Heart right ventricle (tissue), 16 donors: Measurements from ENCODE around the gene MCRS1. TPM values are rescaled to one million over a fixed set of nuclear protein-coding genes. Genes with fewer than 3 reads are reported as not detected.
A peak's percentile ranks its signal among the peaks of the same experiment; 100 is the strongest.

Experiments used
- ATAC-seq, 8 donors: fragments of 200-7000 bp; cut with Tn5 transposase; one replicate each; pipeline ENCODE4 v1.9.1; 2020; ENCODE audit warnings: mild to moderate bottlenecking in 8 of 8, moderate library complexity in 8 of 8, moderate number of reproducible peaks in 1 of 8
- DNase-seq, 2 donors: peaks; one replicate each; pipeline ENCODE4 v3.0.0-alpha.2; 2020
- H3K27ac ChIP-seq, 10 donors: fragments of 200-600 bp; sonication (generic) in 2 of 10; one replicate each; pipeline versions ENCODE4 v1.5.0 to v1.8.0; 2020 to 2022; ENCODE audit warnings: mild to moderate bottlenecking in 3 of 10
- H3K27me3 ChIP-seq, 7 donors: fragments of 200-600 bp; one replicate each; pipeline ENCODE4 v1.8.0; 2021 to 2022; ENCODE audit warnings: mild to moderate bottlenecking in 2 of 7
- H3K36me3 ChIP-seq, 9 donors: fragments of 200-600 bp; sonication (generic) in 1 of 9; one replicate each; pipeline versions ENCODE4 v1.5.0 to v1.8.0; 2020 to 2022; ENCODE audit warnings: mild to moderate bottlenecking in 2 of 9
- H3K4me1 ChIP-seq, 9 donors: fragments of 200-600 bp; sonication (generic) in 1 of 9; one replicate each; pipeline versions ENCODE4 v1.5.0 to v1.8.0; 2020 to 2022; ENCODE audit warnings: mild to moderate bottlenecking in 4 of 9
- H3K4me3 ChIP-seq, 10 donors: fragments of 200-600 bp; sonication (generic) in 2 of 10; one replicate each; pipeline versions ENCODE4 v1.5.0 to v1.8.0; 2020 to 2022; ENCODE audit warnings: mild to moderate bottlenecking in 7 of 10, moderate library complexity in 2 of 10
- H3K9me3 ChIP-seq, 11 donors: fragments of 200-600 bp in 10 of 11; sonication (generic) in 2 of 11; one replicate each; pipeline versions ENCODE4 v1.5.0 to v1.8.0; 2013 to 2022; ENCODE audit warnings: mild to moderate bottlenecking in 2 of 11, control low read depth in 1 of 11, moderate library complexity in 1 of 11
- CTCF ChIP-seq, 9 donors: fragments of 200-600 bp; sonication (generic) in 2 of 9; IDR thresholded peaks; one replicate each; pipeline versions ENCODE4 v1.5.0 to v1.8.0; 2021 to 2022; ENCODE audit warnings: antibody characterized with exemption in 9 of 9, mild to moderate bottlenecking in 5 of 9, moderate library complexity in 1 of 9
- WGBS, 2 donors: extraction: QIAGEN DNeasy Blood & Tissue Kit; methylation state at CpG; one replicate each; pipeline ENCODE4 v1.1.7; 2013; ENCODE audit warnings: inconsistent platforms in 1 of 2; 5-methylcytosine and 5-hydroxymethylcytosine counted together
- intact Hi-C, 10 donors: fragments of 100-400 bp; cut with DNase I; formaldehyde crosslinking; loops; one replicate each; pipeline versions ENCODE4 v1.11.1 to v1.14.2; 2022
- polyA plus RNA-seq, 2 donors: library from polyadenylated mRNA; stranded (reverse); fragments of 200-250 nt; gene quantifications; one replicate each; pipeline ENCODE4 v1.2.3, GENCODE V29; 2013
- total RNA-seq, 10 donors: library from RNA; stranded (reverse); fragmentation: NEBNext Ultra II Directional in 3 of 10; extraction: Animal tissue kit (Norgen Biotek cat#: 25700) in 3 of 10; gene quantifications; one replicate each; pipeline versions ENCODE4 v1.2.1 to v1.2.4, GENCODE V29; 2021 to 2023
- donor health status: Arrhythmogenic right ventricular cardiomyopathy.
- donor health status: ischemic (EF 13 %, LVEDD 7.1; RV severe dilation, severe dysfunction).
- donor health status: healthy with polysubstance abuse.
- donor health status: DM: no; HTN: yes; CAD: no.
- donor health status: DM: no; HTN: no; CAD: no.
- donor health status: ischemic (EF 25% LVEDD 6.9; RV normal size, moderate dysfunction).
- donor health status: ischemic (EF 25% LVEDD 5.7; RV mildly dilated, moderate dysfunction).
- donor health status: healthy.
- donor health status: DM: yes; HTN: yes; CAD: no.
- donor health status: Ischemic cardiomyopathy.
- donor health status: ischemic (EF 35%, LVEDD 5.7; RV mildly dilated, moderate dysfunction).
- donor health status: nonischemic (EF 11% LVEDD 7.7; RV severe dilation, severe dysfunction).
- donor health status: DM: yes; HTN: yes; CAD: no.
- donor health status: PGD.
- donor health status: ischemic (EF 29% LVEDD 5.4; RV normal size, mild dysfunction).
- donor health status: nonischemic (EF 23%, LVEDD 6.1; RV moderate dilation, normal function).

MCRS1 gene
- total and polyA plus RNA-seq, 12 donors: 72.6 to 118 (median 82.2) TPM

GRCh38 chr12:49552425-49552824, 15.5 kb downstream of the MCRS1 start:
- intact Hi-C loops: loop anchor here in 1 of 10 donors (2.0 kb wide), 1 partner anchor 28 kb away; no protein-coding TSS in a partner anchor
- peak overlapping the region in 8 of 10 donors; percentile 16 to 70 (median 50) for H3K27ac ChIP-seq

GRCh38 chr12:49552014-49552413, 15.9 kb downstream of the MCRS1 start:
- intact Hi-C loops: loop anchor here in 1 of 10 donors (2.0 kb wide), 1 partner anchor 29 kb away; no protein-coding TSS in a partner anchor
- H3K4me3 ChIP-seq: no peak overlapping the region
- no peaks in the 10 kb centered on the region for H3K9me3 ChIP-seq
- H3K4me1 ChIP-seq: peaks cover 0 to 36% (median 23%) of the 10 kb centered on the region in 9 donors
- peak overlapping the region in 8 of 10 donors; percentile 14 to 70 (median 56) for H3K27ac ChIP-seq
- WGBS, 2 donors: 50 to 51% methylated on average over 7 of the region's 7 CpGs
- H3K36me3 ChIP-seq: peaks cover 0 to 14% (median 0%) of the 10 kb centered on the region in 9 donors
- peak; percentile 29 to 49 for DNase-seq
- peak; percentile 30 to 84 (median 62) for ATAC-seq
- H3K27me3 ChIP-seq: peaks cover 0 to 36% (median 14%) of the 10 kb centered on the region in 7 donors
- no peak for TF ChIP-seq CTCF (IDR thresholded peaks at IDR 0.05)

More at GRCh38 chr12:49552425-49552824, 15.5 kb downstream of the MCRS1 start:
- Histone ChIP-seq H3K27me3 (peaks cover 0 to 32% (median 11%) of the 10 kb centered on the region in 7 donors), H3K4me1 (peaks cover 0 to 36% (median 23%) of the 10 kb centered on the region in 9 donors), H3K9me3 (no peaks in the 10 kb centered on the region), H3K4me3 (no peak overlapping the region), H3K36me3 (peaks cover 0 to 18% (median 0%) of the 10 kb centered on the region in 9 donors)
- 45% methylated on average over 9 of the region's 9 CpGs for WGBS, 2 donors
- ATAC-seq (no peak), DNase-seq (no peak)
- TF ChIP-seq CTCF (IDR thresholded peaks at IDR 0.05): no peak

- Histone ChIP-seq H3K4me1 (peaks cover 0 to 36% (median 23%) of the 10 kb centered on the region in 9 donors), H3K36me3 (peaks cover 0 to 3% (median 0%) of the 10 kb centered on the region in 9 donors), H3K4me3 (no peak overlapping the region), H3K27me3 (peaks cover 0 to 46% (median 24%) of the 10 kb centered on the region in 7 donors), H3K9me3 (no peaks in the 10 kb centered on the region), H3K27ac (no peak overlapping the region)
- ATAC-seq: no peak
- 82 to 88% methylated on average over 6 of the region's 6 CpGs for WGBS, 2 donors
- DNase-seq: no peak
- TF ChIP-seq CTCF (IDR thresholded peaks at IDR 0.05): no peak
- intact Hi-C loops: no loop called here
Observed at GRCh38 chr12:49550693-49551252, 17.2 kb downstream of the MCRS1 start.

GRCh38 chr12:49549735-49550692, 17.9 kb downstream of the MCRS1 start:
- intact Hi-C loops: loop anchor here in 1 of 10 donors (5.0 kb wide), 1 partner anchor 733 kb away; the partner anchor contains the start of gene CACNB3
- peak overlapping the region in 7 of 10 donors; percentile 21 to 55 (median 46) for H3K4me3 ChIP-seq

More at GRCh38 chr12:49549735-49550692, 17.9 kb downstream of the MCRS1 start:
- Histone ChIP-seq H3K9me3 (no peaks in the 10 kb centered on the region), H3K4me1 (peaks cover 0 to 36% (median 23%) of the 10 kb centered on the region in 9 donors), H3K27ac (no peak overlapping the region), H3K27me3 (peaks cover 0 to 50% (median 24%) of the 10 kb centered on the region in 7 donors), H3K36me3 (no peaks in the 10 kb centered on the region)
- DNase-seq: no peak
- WGBS, 2 donors: 95 to 98% methylated on average over 28 of the region's 28 CpGs
- no peak for TF ChIP-seq CTCF (IDR thresholded peaks at IDR 0.05)
- ATAC-seq: peak in 1 of 8 donors; percentile 2
